K562 (cell line): ENCODE results near the gene ETFBKMT. TPM values are rescaled to one million over a fixed set of nuclear protein-coding genes. Genes with fewer than 3 reads are reported as not detected.

Source experiments
- BRD4 ChIP-seq: fragments of 200-600 bp; sonication (generic); IDR thresholded peaks from 2 replicates; pipeline ENCODE4 v1.6.1; 2017; ENCODE audit warnings: inconsistent platforms
- DLX4 ChIP-seq: fragments of 250-450 bp; sonication (Bioruptor Pico); IDR thresholded peaks from 2 replicates; pipeline ENCODE4 v1.6.1; 2021; ENCODE audit warnings: mild to moderate bottlenecking
- EHMT2 ChIP-seq: fragments of 450-650 bp; IDR thresholded peaks from 2 replicates; pipeline ENCODE4 v1.6.1; 2018; ENCODE audit warnings: antibody characterized with exemption
- ETV6 ChIP-seq, 3 experiments: fragments of 150-350 bp in 1 of 3; sonication (generic) in 1 of 3; formaldehyde crosslinking in 1 of 3; IDR thresholded peaks; 2 replicates each; pipeline versions ENCODE4 v1.6.1 to v1.8.0; 2014 to 2022; ENCODE audit warnings: borderline replicate concordance in 2 of 3, low read depth in 2 of 3, antibody characterized with exemption in 1 of 3, low read length in 1 of 3, mild to moderate bottlenecking in 1 of 3, missing genetic modification reagents in 1 of 3
- FOXA3 ChIP-seq, 2 experiments: fragments of 450-650 bp in 1 of 2; sonication (generic) in 1 of 2; formaldehyde crosslinking; IDR thresholded peaks in 1 of 2; conservative IDR thresholded peaks in 1 of 2; 2 replicates each; pipeline versions ENCODE4 v1.4.0 to v1.8.0; 2020 to 2022; ENCODE audit warnings: mild to moderate bottlenecking in 2 of 2, missing genetic modification reagents in 1 of 2
- FOXK1 ChIP-seq: sonication (generic); formaldehyde crosslinking; IDR thresholded peaks from 2 replicates; pipeline ENCODE4 v1.8.0; 2022; ENCODE audit warnings: missing genetic modification reagents, mild to moderate bottlenecking, borderline replicate concordance
- MEIS2 ChIP-seq: fragments of 450-650 bp; IDR thresholded peaks from 2 replicates; pipeline ENCODE4 v1.6.1; 2014; ENCODE audit warnings: mild to moderate bottlenecking; ENCODE audit not compliant: partially characterized antibody
- NRF1 ChIP-seq, 2 experiments: fragments of 450-650 bp; IDR thresholded peaks in 1 of 2; conservative IDR thresholded peaks in 1 of 2; 2 replicates each; pipeline ENCODE4 v1.6.1; 2014; ENCODE audit warnings: mild to moderate bottlenecking in 2 of 2
- SAFB ChIP-seq: fragments of 200-400 bp; formaldehyde crosslinking; IDR thresholded peaks from 2 replicates; pipeline ENCODE4 v1.6.1; 2017; ENCODE audit warnings: low read depth, low read length, borderline replicate concordance
- SLC30A9 ChIP-seq: fragments of 250-450 bp; sonication (Bioruptor Pico); IDR thresholded peaks from 2 replicates; pipeline ENCODE4 v1.8.0; 2022; ENCODE audit warnings: mild to moderate bottlenecking, moderate library complexity
- STAT6 ChIP-seq: sonication (generic); formaldehyde crosslinking; IDR thresholded peaks from 2 replicates; pipeline ENCODE4 v1.8.1; 2023; ENCODE audit warnings: mild to moderate bottlenecking, missing genetic modification reagents
- TSHZ1 ChIP-seq: fragments of 250-450 bp; sonication (Bioruptor Pico); IDR thresholded peaks from 2 replicates; pipeline ENCODE4 v1.4.0; 2020; ENCODE audit warnings: mild to moderate bottlenecking, moderate library complexity
- USF1 ChIP-seq: sonication (generic); formaldehyde crosslinking; IDR thresholded peaks from 2 replicates; pipeline ENCODE4 v1.9.0; 2022; ENCODE audit warnings: mild to moderate bottlenecking, missing genetic modification reagents
- ZHX1 ChIP-seq: fragments of 150-350 bp; conservative IDR thresholded peaks from 2 replicates; pipeline ENCODE4 v1.6.1; 2014; ENCODE audit warnings: low read length
- ZNF143 ChIP-seq: sonication (generic); formaldehyde crosslinking; IDR thresholded peaks from 2 replicates; pipeline ENCODE4 v1.9.0; 2022; ENCODE audit warnings: mild to moderate bottlenecking, missing genetic modification reagents
- polyA plus RNA-seq, 8 experiments: library from polyadenylated mRNA; depleted of rRNA in 4 of 8; stranded (reverse) in 5 of 8; unstranded in 3 of 8; fragments of >200 nt; fragmentation: Nextera tagmentation in 2 of 8; fragmentation: Illumina TruSeq in 1 of 8; extraction: Ambion mirVana in 2 of 8; extraction: Trizol in 1 of 8; gene quantifications; 2 replicates each; pipeline versions ENCODE4 v1.2.1 to v1.2.3, GENCODE V29; 2011 to 2014; ENCODE audit warnings: inconsistent platforms in 1 of 8, missing spikeins in 1 of 8
- total RNA-seq, 7 experiments: library from RNA; depleted of rRNA in 6 of 7; stranded (reverse); fragments of >200 nt in 6 of 7; fragmentation: Illumina TruSeq in 2 of 7; extraction: Trizol in 2 of 7; gene quantifications; 2 replicates each; pipeline versions ENCODE4 v1.2.1 to v1.2.3, GENCODE V29; 2011 to 2021; ENCODE audit warnings: low replicate concordance in 1 of 7

The ETFBKMT gene
- total and polyA plus RNA-seq, 9 of the 15 experiments (the other 6 are each of a cell fraction or from before 2014, with no cell fraction given) = 0.18 to 1.7 (median 0.96) TPM

- TF ChIP-seq ZHX1 = no peak
- no peak for TF ChIP-seq SAFB
- TF ChIP-seq USF1 (CRISPR knock-in tag) = no peak
- TF ChIP-seq BRD4 = peak; percentile 95
- TF ChIP-seq ZNF143 = no peak
- TF ChIP-seq MEIS2 = peak; percentile 47
- no peak for TF ChIP-seq TSHZ1
- no peak for TF ChIP-seq NRF1 (conservative IDR thresholded peaks at IDR 0.05 in 1 of 2, IDR thresholded peaks at IDR 0.05 in 1 of 2)
- peak in 1 of 2 experiments; percentile 55; a peak in 1 of 4 replicates for TF ChIP-seq ETV6 (IDR thresholded peaks at IDR 0.05; ENCODE audit: borderline replicate concordance in 1 of 2, low read depth in 2 of 2, low read length in 1 of 2)
- TF ChIP-seq ETV6 (CRISPR knock-in tag; IDR thresholded peaks at IDR 0.05; ENCODE audit: borderline replicate concordance) = no peak
- TF ChIP-seq FOXA3 (CRISPR knock-in tag; conservative IDR thresholded peaks at IDR 0.05 in 1 of 2, IDR thresholded peaks at IDR 0.05 in 1 of 2) = peak; percentile 84 to 89
- TF ChIP-seq FOXK1 (CRISPR knock-in tag) = no peak
- no peak for TF ChIP-seq STAT6 (CRISPR knock-in tag)
- no peak for TF ChIP-seq DLX4 (CRISPR knock-in tag)
- peak; percentile 66 for TF ChIP-seq EHMT2
- no peak for TF ChIP-seq SLC30A9
These were observed 55.9 kb downstream of the ETFBKMT start (continued) for GRCh38 chr12:31715283-31715825.
